ENCODE measurements around the gene RSRC2. TPM values are rescaled to one million over a fixed set of nuclear protein-coding genes. Genes with fewer than 3 reads are reported as not detected.
A peak's percentile ranks its signal among the peaks of the same experiment; 100 is the strongest.
"Not testable (repeated sequence)": the region's sequence is repeated elsewhere in the genome, so short reads cannot be mapped to it uniquely, and the experiment has no call there.

RSRC2 gene
- total RNA-seq, 1 donor from 2014 or later, result 101 TPM

GRCh38 chr12:122515275-122515674 is 11.5 kb downstream of the RSRC2 start:
- H3K27ac Mint-ChIP-seq, result no peak overlapping the region
- H3K4me3 Mint-ChIP-seq, result no peak overlapping the region
- peaks cover 62% of the 10 kb centered on the region for H3K36me3 Mint-ChIP-seq (ENCODE audit: low read depth)
- no peaks in the 10 kb centered on the region for H3K27me3 Mint-ChIP-seq (ENCODE audit: insufficient read depth)
- H3K9me3 Mint-ChIP-seq, result no peaks in the 10 kb centered on the region
- DNase-seq (ENCODE audit: low spot score), result no peak
- H3K4me1 Mint-ChIP-seq (ENCODE audit: low read depth), result peaks cover 41% of the 10 kb centered on the region
- intact Hi-C loops (cut with micrococcal nuclease), result no loop called here

GRCh38 chr12:122513660-122514059 is 13.1 kb downstream of the RSRC2 start:
- intact Hi-C loops (cut with micrococcal nuclease), result no loop called here
- H3K4me3 Mint-ChIP-seq, result no peak overlapping the region
- peaks cover 26% of the 10 kb centered on the region for H3K4me1 Mint-ChIP-seq (ENCODE audit: low read depth)
- H3K27ac Mint-ChIP-seq, result no peak overlapping the region
- peaks cover 53% of the 10 kb centered on the region for H3K36me3 Mint-ChIP-seq (ENCODE audit: low read depth)
- H3K27me3 Mint-ChIP-seq (ENCODE audit: insufficient read depth), result no peaks in the 10 kb centered on the region
- H3K9me3 Mint-ChIP-seq, result no peaks in the 10 kb centered on the region
- no peak for DNase-seq (ENCODE audit: low spot score)

- H3K27ac Mint-ChIP-seq; H3K9me3 Mint-ChIP-seq; H3K27me3 Mint-ChIP-seq (ENCODE audit: insufficient read depth); DNase-seq (ENCODE audit: low spot score); H3K4me3 Mint-ChIP-seq; intact Hi-C loops (cut with micrococcal nuclease): not testable (repeated sequence)
- H3K4me1 Mint-ChIP-seq (ENCODE audit: low read depth), result peaks cover 22% of the 10 kb centered on the region
- peaks cover 53% of the 10 kb centered on the region for H3K36me3 Mint-ChIP-seq (ENCODE audit: low read depth)
Measured at GRCh38 chr12:122513028-122513427, 13.7 kb downstream of the RSRC2 start.

GRCh38 chr12:122508163-122508562 is 18.6 kb downstream of the RSRC2 start:
- Mint-ChIP-seq H3K4me3 (no peak overlapping the region), H3K27ac (no peak overlapping the region), H3K27me3 (ENCODE audit: insufficient read depth) (no peaks in the 10 kb centered on the region), H3K36me3 (ENCODE audit: low read depth) (peaks cover 41% of the 10 kb centered on the region), H3K9me3 (no peaks in the 10 kb centered on the region), H3K4me1 (ENCODE audit: low read depth) (peaks cover 4% of the 10 kb centered on the region)
- no peak for DNase-seq (ENCODE audit: low spot score)
- intact Hi-C loops (cut with micrococcal nuclease), result no loop called here

GRCh38 chr12:122506393-122506938 is 20.3 kb downstream of the RSRC2 start:
- H3K27me3 Mint-ChIP-seq (ENCODE audit: insufficient read depth), result no peaks in the 10 kb centered on the region
- H3K9me3 Mint-ChIP-seq, result no peaks in the 10 kb centered on the region
- H3K27ac Mint-ChIP-seq, result peak overlapping the region; percentile 44
- H3K36me3 Mint-ChIP-seq (ENCODE audit: low read depth), result peaks cover 46% of the 10 kb centered on the region
- intact Hi-C loops (cut with micrococcal nuclease), result no loop called here
- no peak overlapping the region for H3K4me3 Mint-ChIP-seq
- H3K4me1 Mint-ChIP-seq (ENCODE audit: low read depth), result peaks cover 14% of the 10 kb centered on the region
- DNase-seq (ENCODE audit: low spot score), result no peak

- H3K27ac Mint-ChIP-seq, result no peak overlapping the region
- H3K36me3 Mint-ChIP-seq (ENCODE audit: low read depth), result peaks cover 47% of the 10 kb centered on the region
- intact Hi-C loops (cut with micrococcal nuclease), result no loop called here
- H3K4me3 Mint-ChIP-seq, result no peak overlapping the region
- H3K4me1 Mint-ChIP-seq (ENCODE audit: low read depth), result peaks cover 21% of the 10 kb centered on the region
- H3K27me3 Mint-ChIP-seq (ENCODE audit: insufficient read depth), result no peaks in the 10 kb centered on the region
- H3K9me3 Mint-ChIP-seq, result no peaks in the 10 kb centered on the region
- DNase-seq (ENCODE audit: low spot score), result no peak
Measured at GRCh38 chr12:122505419-122506051, 21.2 kb downstream of the RSRC2 start.

GRCh38 chr12:122503783-122504590 is 22.7 kb downstream of the RSRC2 start:
- H3K27ac Mint-ChIP-seq, result no peak overlapping the region

GRCh38 chr12:122503147-122503751 is 23.5 kb downstream of the RSRC2 start:
- peak overlapping the region; percentile 58 for H3K27ac Mint-ChIP-seq
- no peak overlapping the region for H3K4me3 Mint-ChIP-seq
- H3K9me3 Mint-ChIP-seq, result no peaks in the 10 kb centered on the region
- peaks cover 35% of the 10 kb centered on the region for H3K4me1 Mint-ChIP-seq (ENCODE audit: low read depth)
- peaks cover 48% of the 10 kb centered on the region for H3K36me3 Mint-ChIP-seq (ENCODE audit: low read depth)
- intact Hi-C loops (cut with micrococcal nuclease), result no loop called here
- H3K27me3 Mint-ChIP-seq (ENCODE audit: insufficient read depth), result no peaks in the 10 kb centered on the region
- no peak for DNase-seq (ENCODE audit: low spot score)

More at GRCh38 chr12:122503783-122504590, 22.7 kb downstream of the RSRC2 start:
- no peaks in the 10 kb centered on the region for H3K27me3 Mint-ChIP-seq (ENCODE audit: insufficient read depth)
- intact Hi-C loops (cut with micrococcal nuclease), result no loop called here
- no peak overlapping the region for H3K4me3 Mint-ChIP-seq
- no peak for DNase-seq (ENCODE audit: low spot score)
- peaks cover 29% of the 10 kb centered on the region for H3K4me1 Mint-ChIP-seq (ENCODE audit: low read depth)
- H3K36me3 Mint-ChIP-seq (ENCODE audit: low read depth), result peaks cover 47% of the 10 kb centered on the region
- no peaks in the 10 kb centered on the region for H3K9me3 Mint-ChIP-seq

- DNase-seq (ENCODE audit: low spot score), result no peak
- H3K4me1 Mint-ChIP-seq (ENCODE audit: low read depth), result peaks cover 34% of the 10 kb centered on the region
- no peaks in the 10 kb centered on the region for H3K27me3 Mint-ChIP-seq (ENCODE audit: insufficient read depth)
- H3K27ac Mint-ChIP-seq, result peak overlapping the region; percentile 84
- intact Hi-C loops (cut with micrococcal nuclease), result loop anchor here (1.0 to 2.0 kb wide), 9 partner anchors 17 to 699 kb away; partner anchors contain the start of genes CFAP251, DENR, DIABLO and KNTC1
- peaks cover 40% of the 10 kb centered on the region for H3K36me3 Mint-ChIP-seq (ENCODE audit: low read depth)
- H3K4me3 Mint-ChIP-seq, result peak overlapping the region; percentile 92
- no peaks in the 10 kb centered on the region for H3K9me3 Mint-ChIP-seq
Measured at GRCh38 chr12:122501489-122501989, 25.2 kb downstream of the RSRC2 start.

- Mint-ChIP-seq H3K4me3 (peak within 1 kb of the TSS; percentile 92), H3K27me3 (ENCODE audit: insufficient read depth) (no peaks in the 10 kb centered on the region), H3K9me3 (no peaks in the 10 kb centered on the region), H3K27ac (peak within 1 kb of the TSS; percentile 92), H3K36me3 (ENCODE audit: low read depth) (peaks cover 35% of the 10 kb centered on the region), H3K4me1 (ENCODE audit: low read depth) (peaks cover 31% of the 10 kb centered on the region)
- peak; percentile 96 for DNase-seq (ENCODE audit: low spot score)
- intact Hi-C loops (cut with micrococcal nuclease), result loop anchor here (1.0 to 2.0 kb wide), 10 partner anchors 16 to 732 kb away; partner anchors contain the start of genes CFAP251, DENR, DIABLO and KNTC1
Measured at GRCh38 chr12:122500685-122501488, 25.8 kb downstream of the RSRC2 start, which contains the start of gene ZCCHC8. Gene ZCCHC8, minus strand, starts transcription at chr12:122500932. Its CDS starts 92 bp downstream, at chr12:122500840.

GRCh38 chr12:122499991-122500684 is 26.6 kb downstream of the RSRC2 start:
- Mint-ChIP-seq H3K4me1 (ENCODE audit: low read depth) (peaks cover 34% of the 10 kb centered on the region), H3K4me3 (peak overlapping the region; percentile 92), H3K36me3 (ENCODE audit: low read depth) (peaks cover 38% of the 10 kb centered on the region), H3K27me3 (ENCODE audit: insufficient read depth) (no peaks in the 10 kb centered on the region), H3K27ac (peak overlapping the region; percentile 92), H3K9me3 (no peaks in the 10 kb centered on the region)
- intact Hi-C loops (cut with micrococcal nuclease), result loop anchor here (1.0 to 2.0 kb wide), 6 partner anchors 15 to 733 kb away; partner anchors contain the start of genes CFAP251, MPHOSPH9, MTRFR and VPS33A
- DNase-seq (ENCODE audit: low spot score), result peak; percentile 33

Measured in activated T-helper 1 cell treated with anti-CD3 and anti-CD28 coated beads, Interleukin-12 subunit alpha, Interleukin-12 subunit beta, Interleukin-2, Interleukin-4 antibody, amounts not matched to agents 30 ng/mL and 10 ng/mL and 1 ng/mL, durations not matched to agents 14 hours and 24 hours and 36 hours (primary cell).